GM04503 (cell line): Measurements from ENCODE around the gene SLC29A3.

Experiments
- DNase-seq: peaks from one replicate; pipeline ENCODE4 v3.0.0-alpha.2; 2012; ENCODE audit warnings: low read depth

The SLC29A3 gene

GRCh38 chr10:71301371-71301916, 17.6 kb upstream of the SLC29A3 start:
- no peak for DNase-seq

DNA sequence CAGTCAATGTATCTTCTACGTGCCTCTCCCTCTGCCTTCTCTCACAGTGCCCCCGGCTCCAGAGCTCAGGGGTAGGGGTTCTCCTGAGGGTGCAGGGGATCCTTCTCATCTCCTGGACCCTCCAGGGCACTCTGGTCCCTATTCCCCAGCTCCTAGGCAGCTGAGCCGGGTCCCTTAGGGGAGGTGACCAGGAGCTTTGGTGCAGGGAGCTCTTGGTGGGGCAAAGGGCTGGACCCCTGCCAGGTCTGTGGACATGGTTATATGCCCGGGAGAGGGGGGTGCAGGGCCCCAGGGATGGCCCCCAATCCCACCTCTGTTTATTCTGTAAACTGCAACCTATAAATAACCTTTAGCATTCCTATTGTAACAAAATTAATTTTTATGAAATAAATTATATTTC, 16.6 kb upstream of the SLC29A3 start:
- DNase-seq = no peak

- DNase-seq = no peak
Observed at GRCh38 chr10:71302874-71303568, 16.0 kb upstream of the SLC29A3 start.

DNA sequence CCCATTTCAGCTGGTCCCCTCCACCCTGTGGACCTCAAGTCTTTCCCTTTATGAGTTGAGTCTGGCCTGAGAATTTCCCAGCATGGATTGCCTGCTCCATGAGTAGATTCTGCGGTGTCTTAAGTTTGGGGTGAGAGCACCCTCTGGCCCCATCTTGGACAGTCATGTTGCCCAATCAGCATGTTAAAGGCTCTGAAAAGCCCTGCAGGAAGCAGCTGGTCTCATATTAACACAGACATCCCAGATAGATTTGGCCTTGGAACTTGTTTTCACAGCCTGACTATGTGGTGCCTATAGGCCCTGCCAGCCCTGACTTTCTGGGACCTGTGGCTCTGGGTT, 15.5 kb upstream of the SLC29A3 start:
- no peak for DNase-seq

GRCh38 chr10:71304914-71305313, 14.1 kb upstream of the SLC29A3 start:
- no peak for DNase-seq

DNA sequence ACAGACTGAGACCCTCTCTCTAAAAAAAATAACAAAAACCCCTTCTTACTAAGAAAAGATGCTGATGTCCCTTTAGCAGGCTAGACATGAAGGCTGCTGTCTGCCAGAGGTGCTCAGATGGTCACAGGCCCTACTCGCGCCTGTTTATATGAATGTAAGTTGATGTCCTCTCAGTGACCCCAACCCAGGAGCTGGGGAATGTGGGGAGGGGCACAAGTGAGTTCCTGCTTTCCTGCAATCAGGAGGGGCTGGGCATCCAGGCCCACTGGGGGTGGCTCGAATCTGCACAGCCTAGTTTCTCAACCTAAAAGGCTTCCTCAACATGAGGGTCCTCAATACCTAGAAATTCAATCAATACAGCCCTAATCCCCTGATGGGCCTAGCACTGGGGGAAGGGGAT, 12.1 kb upstream of the SLC29A3 start:
- no peak for DNase-seq

- DNase-seq = no peak
Observed at GRCh38 chr10:71307469-71308085, 11.5 kb upstream of the SLC29A3 start.

DNA sequence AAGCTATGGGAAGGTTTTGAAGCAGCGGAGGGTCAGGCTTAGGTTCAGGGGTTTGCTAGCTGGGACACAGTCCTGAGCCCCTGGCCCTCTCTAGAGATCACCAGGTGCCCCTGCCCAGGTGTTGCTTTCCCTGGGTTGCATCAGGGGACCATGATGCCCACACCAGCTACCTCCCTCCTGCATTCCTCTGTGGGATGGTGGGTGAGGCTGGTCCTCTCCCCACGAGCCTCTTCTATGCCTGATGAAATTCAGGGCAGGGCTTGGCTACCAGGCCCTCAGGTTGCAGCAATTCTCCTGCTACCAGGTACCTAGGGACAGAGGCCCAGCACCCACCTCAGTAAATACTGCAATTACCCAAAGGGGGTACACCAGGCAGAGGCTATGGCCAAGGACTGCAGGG, 10.8 kb upstream of the SLC29A3 start:
- no peak for DNase-seq

- no peak for DNase-seq
Observed at GRCh38 chr10:71308985-71309384, 10.1 kb upstream of the SLC29A3 start.

DNA sequence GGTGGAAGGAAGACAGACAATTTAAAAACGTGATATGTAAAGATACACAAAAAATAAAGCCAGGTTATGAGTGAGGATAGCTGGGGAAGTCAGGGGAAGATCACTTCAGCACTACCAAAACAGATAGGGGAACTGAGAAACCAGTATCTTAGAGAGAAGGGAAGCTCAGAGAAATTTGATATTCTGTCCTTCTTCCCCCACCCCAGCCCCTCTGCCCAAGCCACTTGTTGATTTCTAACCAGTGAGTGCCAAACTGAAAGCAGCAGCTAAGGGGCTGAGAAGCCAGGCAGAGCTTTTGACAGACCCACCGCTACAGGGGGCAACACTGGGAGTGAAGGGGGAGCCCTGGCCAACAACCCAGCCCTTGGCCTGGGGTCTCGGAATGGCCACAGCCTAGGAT, 9.1 kb upstream of the SLC29A3 start:
- DNase-seq = no peak

DNA sequence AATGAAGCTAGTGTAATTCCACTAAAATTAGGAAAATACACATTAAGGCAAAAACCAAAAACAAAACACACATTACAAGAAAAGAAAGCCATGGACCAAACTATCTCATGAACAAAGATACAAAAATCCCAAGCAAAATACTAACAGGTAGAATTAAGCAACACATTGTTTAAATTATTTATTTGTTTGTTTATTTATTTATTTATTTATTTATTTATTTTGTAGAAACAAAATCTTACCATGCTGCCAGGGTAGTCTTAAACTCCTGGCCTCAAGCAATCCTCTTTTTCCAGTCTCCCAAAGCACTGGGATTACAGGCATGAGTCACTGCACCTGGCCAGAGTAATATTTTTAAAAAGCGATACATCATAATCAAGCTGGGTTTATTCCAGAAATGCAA, 6.8 kb upstream of the SLC29A3 start:
- no peak for DNase-seq

GRCh38 chr10:71312811-71313789, 6.0 kb upstream of the SLC29A3 start:
- DNase-seq = peak; percentile 36

GRCh38 chr10:71314028-71314693, 4.9 kb upstream of the SLC29A3 start:
- no peak for DNase-seq

GRCh38 chr10:71314694-71315225, 4.3 kb upstream of the SLC29A3 start:
- DNase-seq = no peak

DNA sequence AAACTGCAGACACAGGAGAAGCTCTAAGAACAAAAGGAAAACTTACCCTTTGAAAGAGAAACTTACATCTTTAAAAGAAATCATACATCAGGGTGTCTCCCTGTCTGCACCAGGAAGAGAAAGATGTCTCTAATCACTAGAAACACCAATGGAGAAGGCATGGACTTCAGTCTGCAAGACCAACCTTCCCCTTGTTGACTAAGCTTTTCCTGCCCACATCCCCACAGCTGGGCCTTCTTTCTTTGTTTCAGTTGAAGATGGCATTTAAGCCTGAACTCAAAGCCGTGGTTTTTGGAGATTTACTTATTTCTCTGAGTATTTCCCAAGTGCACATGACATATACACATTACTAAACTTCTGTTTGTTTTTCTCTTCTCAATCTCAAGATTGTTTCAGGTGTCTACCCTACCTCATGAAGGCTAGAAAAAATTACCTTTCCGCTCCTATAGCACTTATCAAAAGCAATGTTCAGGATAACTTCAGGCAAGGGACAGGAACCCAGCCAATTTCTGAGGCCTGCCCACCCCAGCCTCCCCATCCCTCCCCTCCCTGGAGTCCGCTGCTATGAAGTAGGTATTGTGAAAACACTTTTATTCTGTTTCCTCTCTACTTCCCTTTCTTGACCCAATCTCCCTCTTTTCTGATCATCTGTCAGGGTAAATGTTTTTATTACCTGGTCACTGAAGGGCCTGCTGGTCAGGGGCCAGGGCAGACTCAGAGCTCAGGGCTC, 2.8 kb upstream of the SLC29A3 start:
- DNase-seq = no peak

DNA sequence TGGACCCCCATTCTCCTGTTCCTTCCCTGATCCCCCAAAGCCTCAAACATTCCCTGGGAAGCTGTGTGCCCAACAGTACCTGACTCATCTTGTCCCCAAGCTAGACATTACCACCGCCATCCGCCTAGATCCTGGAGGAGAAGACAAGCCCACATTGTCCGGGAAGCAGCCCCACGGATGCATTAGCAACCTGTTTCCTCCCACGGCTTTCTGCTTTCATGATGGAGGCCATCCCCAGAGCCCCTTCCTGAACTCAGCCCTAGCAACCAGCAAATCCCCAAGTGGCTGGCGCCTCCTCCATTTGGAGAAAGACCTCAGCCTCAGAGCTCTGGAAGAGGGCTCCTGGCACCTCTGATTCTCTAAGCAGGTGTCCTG, 2.3 kb upstream of the SLC29A3 start:
- no peak for DNase-seq

DNA sequence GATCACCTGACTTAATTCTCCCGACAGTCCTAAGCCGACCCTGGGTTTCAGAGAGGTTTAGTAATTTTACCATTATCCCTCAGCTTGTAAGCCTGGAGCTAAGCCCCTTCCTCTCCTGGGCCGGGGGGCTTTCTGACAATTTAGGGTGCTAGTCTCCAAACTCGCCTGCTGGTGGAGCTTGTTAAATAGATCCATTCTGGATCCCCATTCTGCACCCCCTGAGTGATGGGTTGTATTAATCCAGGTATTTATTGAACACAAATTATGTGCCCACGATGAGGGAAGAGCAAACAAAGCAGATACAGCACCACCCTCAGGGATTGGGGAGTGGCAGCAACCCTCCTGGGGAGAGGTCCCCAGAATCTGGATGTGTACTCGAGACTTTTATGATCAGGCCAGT, 1.3 kb upstream of the SLC29A3 start:
- no peak for DNase-seq

- DNase-seq = no peak
Observed at GRCh38 chr10:71319800-71320392, 837 bp downstream of the SLC29A3 start.

DNA sequence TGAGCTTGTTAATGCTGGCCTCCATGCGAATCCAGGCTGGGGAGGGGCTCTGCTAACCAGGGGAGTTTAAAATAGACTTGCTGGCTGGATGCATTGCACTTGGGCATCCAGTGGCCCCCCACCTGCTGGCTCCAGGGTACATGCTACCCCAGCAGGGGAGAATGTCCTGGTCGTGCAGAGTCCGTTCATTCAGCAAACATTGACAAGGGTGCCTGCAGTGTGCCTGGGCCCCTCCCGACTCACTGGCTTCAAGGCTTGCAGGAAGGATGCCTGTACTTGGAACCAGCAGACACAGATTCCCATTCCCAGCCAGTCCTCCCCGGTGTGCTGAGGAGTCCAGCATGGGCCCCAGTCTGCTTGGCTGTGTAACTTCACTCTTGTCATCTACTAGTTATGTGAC, 1.5 kb downstream of the SLC29A3 start:
- no peak for DNase-seq

DNA sequence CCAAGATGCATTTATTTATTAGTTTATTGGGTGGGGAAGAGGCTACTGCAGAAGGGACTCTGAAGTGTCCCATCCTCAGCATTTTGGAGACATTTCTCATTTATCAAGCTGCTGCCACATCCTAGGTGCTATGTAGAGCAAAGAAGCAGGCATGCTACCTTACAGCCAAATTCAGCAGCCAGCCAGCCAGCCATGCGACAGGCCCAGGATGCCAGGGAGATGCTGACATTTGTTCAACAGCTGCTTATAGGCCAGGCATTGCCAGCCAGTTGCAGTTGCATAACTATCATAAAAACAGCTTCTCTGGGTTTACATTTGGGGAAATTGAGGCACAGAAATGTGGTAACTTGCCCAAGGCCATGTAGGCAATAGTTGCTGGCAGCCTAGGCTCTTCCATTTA, 2.3 kb downstream of the SLC29A3 start:
- DNase-seq = no peak

DNA sequence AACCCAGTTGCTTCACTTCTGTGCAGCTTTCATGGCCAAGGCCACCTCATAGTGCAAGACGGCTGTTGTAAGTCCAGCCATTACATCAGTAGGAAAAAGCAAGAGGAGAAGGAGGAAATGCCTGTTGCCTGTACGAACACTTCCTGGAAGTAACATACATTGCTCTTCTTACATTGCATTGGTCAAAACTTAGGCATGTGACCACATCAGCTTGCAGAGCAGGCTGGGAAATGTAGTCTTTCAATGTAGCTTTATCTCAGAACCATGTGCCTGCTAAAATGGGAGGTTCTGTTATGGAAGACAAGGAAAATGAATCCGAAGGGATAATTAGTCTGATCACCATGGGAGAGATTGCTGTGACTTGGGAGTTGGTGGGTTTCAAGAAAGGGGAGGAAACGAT, 4.3 kb downstream of the SLC29A3 start:
- DNase-seq = no peak
